ENCODE measurements around the gene PLCE1.

PLCE1 gene

GRCh38 chr10:94025806-94026205 is 32.1 kb downstream of the PLCE1 start:
- DNase-seq = no peak

GRCh38 chr10:94027197-94027596 is 33.5 kb downstream of the PLCE1 start:
- no peak for DNase-seq

DNA sequence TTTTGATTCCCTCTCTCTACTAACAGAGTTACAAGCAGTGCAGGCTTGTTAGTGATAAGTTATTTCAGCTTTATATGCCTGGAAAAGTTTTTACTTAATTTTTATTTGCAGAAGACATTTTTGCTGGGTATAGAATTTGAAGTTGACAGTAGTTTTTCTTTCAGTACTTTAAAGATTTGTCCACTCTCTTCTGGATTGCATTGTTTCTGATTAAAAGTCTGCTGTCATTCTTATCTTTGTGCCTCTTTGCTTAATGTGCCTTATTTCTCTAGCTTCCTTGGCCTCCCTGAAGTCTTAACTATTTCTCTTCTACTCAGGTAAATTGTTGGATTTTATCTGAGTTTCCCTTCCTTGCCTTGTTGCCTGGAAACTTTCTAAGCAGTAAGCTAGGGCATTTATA is 36.2 kb downstream of the PLCE1 start:
- no peak for DNase-seq

GRCh38 chr10:94035982-94036765 is 42.4 kb downstream of the PLCE1 start:
- DNase-seq = no peak

- DNase-seq = no peak
Observed at GRCh38 chr10:94036766-94037033, 43.0 kb downstream of the PLCE1 start.

GRCh38 chr10:94037286-94037685 is 43.6 kb downstream of the PLCE1 start:
- DNase-seq = no peak

- no peak for DNase-seq
Observed at GRCh38 chr10:94038024-94038423, 44.3 kb downstream of the PLCE1 start.

DNA sequence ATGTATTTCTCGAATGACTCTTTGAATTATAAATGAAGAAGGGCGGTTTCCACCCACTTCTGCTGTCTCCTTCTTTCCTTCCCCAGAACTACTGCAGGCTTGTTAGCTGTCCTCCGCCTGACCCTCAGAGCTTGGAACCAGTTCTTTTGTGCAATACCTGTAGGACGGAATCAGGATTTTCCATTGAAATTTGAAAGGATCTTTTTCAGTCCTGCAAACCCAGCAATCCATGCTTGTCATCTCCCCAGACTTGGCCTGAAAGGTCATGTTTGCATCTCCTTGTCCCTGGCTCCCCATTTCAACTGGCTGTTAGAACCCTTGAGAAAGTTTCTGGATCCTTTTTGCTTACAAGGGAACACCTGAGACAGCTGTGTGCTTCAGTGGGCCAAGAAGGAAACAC is 47.5 kb downstream of the PLCE1 start:
- DNase-seq = no peak

DNA sequence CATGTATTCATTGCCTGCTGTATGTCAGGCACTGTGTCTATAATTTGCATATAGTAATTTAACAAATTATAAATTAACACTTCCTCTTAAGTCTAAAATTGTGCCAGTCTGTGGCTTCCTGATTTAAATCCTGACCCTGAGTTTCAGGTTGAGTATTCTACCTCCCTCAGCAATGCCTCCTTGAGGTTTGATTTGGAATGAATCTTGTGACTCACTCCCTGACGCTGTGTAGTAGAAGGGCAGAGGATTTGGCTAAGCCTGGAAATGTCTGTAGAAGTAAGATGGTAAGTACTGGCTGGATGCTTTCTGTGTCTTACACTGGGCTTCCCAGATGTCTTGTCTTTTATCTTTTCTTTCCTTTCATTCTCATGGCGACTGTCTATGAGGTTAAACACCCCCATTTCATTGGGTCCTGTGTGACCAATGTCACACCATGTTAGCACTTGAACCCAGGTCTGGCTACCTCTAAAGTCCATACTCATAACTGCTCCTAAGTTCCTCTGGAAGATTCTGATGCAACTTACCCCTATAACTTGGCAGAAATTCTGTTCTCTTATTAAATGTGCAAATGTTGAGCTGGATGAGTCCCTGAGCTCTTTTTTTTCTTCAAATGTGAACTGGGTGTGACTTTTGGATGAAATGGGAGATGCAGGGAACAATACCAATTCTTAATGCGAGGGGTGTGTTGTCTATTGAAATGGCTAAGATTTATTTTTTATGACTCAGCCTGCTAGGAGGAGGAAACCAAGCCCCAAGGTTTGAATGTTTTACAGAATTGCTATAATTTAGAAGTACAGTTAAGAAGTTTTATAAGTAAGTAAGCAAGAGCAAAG is 48.5 kb downstream of the PLCE1 start:
- DNase-seq = no peak

GRCh38 chr10:94042834-94043175 is 49.1 kb downstream of the PLCE1 start:
- no peak for DNase-seq
